ENCODE measurements around the gene TANC1.

Gene TANC1

DNA sequence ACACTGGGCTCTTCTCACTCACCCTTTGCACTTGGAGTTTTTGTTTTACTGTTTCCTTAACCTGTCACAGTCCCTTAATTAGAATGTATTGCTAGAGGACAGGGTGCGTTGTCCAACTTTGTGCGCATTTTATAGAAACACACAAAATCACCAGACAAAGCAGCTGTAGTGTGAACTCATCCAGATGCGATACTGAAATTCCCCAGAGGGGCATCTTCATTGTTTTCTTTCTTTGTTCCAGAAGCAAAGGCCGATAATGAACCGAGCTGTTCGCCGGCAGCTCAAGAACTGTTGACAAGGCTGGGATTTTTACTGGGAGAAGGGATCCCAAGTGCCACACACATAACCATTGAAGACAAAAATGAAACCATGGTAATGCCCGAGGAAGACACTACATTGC lies 180.5 kb downstream of the TANC1 start:
- DNase-seq: no peak

DNA sequence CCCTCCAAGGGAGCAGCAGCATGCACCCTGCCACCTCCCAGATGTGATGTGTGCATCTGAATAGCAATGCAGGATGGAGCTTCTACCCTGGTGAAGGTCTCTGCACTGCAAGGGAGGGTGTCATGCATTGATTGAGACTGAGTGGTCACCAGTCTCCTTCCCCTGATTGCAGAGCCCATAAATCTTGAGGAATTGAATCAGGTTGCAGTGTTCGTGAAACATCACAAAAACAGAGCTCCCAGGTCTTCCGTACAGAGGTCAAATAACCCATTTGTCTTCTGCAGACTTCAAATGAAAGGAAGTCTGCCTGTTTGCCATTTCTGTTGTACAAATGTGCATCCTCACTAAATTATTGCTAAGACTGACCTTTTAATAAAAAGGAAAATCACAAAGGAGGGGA lies 181.3 kb downstream of the TANC1 start:
- DNase-seq: no peak

DNA sequence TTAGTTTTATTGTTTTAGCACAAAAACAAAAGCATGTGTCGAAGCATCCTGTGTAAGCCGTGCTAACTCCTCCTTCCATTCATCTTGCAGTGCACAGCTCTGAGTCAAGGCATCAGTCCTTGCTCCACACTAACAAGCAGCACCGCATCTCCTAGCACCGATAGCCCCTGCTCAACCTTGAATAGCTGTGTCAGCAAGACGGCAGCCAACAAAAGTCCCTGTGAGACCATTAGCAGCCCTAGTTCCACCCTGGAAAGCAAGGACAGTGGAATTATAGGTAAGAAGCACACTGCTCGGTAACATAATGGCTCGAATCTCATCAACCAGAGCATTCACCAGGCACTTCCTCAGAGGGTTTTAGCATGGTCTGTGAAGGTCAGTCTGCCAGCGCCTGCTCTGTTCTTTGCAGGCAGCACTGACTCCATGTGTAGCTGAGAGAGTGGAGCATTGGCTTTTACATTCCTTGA lies 181.9 kb downstream of the TANC1 start:
- DNase-seq: no peak

DNA sequence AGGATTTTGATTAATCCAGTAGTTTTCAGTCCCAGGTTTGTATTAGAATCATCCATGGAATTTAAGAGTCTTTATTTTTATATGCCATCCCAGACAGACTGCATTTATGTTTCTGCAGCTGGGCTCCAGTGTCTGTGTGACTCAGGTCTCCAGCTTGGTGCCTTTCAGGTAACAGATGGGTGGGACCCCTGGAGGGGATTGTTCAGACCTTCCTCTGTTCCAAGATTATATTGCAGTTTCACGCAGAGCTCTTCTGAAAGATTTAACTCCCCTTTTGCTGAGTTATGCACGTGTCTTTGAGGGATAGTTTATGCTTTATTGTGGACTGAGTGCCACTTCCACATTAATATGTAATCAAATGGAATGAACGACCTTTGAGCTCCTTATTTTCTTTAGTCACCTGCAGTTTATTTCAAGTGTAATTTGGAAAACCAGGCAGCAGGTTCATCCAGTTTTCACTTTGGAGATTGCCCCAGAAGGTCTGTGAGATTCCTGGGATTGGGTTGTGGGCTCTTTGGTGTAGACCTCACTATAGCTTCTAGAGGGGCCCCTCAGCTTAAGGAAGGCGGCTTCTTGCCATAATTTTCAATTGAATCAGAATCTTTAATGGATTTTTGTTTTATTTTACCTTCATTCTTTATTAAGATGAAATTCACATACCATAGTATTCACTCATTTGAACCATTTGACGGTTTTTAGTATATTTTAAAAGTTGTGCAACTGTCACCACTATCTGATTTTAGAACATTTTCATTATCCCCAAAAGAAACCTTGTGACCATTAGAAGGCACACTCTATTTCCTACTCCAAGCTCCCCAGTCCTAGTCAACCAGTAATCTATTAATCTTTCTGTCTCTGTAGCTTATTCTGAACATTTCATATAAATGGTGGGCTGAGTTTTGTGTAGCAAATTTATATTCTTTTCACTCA lies 183.0 kb downstream of the TANC1 start:
- no peak for DNase-seq

DNA sequence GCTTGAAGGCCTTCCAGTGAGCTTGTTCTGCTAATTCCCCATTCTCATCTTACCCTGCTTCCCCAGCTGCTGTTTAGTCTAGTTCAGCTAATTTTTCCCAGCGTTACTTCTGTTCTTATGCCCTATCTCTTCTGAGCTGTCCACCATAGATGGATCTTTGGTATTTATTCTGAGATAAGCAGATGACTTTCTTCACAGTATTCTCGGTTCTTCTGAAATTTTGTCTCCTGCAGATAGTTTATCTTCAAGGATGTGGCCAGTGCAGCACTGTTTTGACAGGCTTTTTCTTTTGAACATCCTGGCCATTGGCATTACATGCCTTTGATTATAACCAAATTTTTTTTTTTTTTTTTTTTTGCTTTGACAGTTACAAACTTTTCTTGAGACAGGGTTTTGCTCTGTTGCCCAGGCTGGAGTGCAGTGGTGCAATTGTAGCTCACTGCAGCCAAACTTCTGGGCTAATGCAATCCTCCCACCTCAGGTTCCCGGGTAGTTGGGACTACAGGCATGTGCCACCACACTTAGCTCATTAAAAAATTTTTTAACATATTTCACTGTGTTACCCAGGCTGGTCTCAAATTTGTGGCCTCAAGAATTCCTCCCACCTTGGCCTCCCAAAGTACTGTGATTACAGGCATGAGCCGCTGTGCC lies 183.8 kb downstream of the TANC1 start:
- DNase-seq: no peak

DNA sequence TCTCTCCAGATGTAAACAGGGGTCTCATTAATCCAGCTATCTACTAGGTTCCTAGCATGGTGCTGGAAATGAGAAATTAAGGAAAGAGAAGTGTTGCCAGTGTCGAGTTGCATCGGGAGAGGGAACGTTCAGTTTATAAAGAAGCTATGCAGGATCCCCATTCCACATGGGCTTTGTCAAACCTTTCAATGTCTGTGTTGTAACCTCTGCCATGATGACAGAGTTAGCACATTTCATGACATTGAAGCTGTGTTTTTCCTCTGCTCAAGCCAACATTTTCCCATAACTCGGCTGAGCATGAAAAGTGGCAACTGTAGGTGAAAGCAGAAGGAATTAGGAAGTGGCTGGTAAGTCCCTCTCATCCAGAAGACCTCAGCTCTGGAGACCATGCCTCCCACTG lies 184.6 kb downstream of the TANC1 start:
- DNase-seq: no peak

DNA sequence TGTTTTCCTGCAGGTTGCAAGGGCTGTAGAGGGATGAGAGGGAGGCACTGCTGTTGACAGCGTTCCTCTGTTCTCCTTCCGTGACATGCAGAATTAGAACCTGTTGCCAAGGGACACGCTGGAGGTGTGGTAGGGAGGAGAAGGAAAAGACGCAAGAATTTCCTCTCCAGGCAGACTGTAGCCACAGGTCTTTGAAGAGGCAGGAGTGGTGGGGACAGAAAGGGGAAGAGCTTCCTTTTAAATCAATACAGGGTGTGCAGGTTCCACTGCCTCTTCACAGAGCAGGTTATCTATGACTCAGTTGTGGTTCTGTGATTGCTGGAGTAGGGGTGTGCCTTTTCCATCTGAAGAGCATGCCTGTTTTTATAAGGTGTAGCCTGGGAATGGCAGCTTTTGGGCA lies 185.0 kb downstream of the TANC1 start:
- no peak for DNase-seq

DNA sequence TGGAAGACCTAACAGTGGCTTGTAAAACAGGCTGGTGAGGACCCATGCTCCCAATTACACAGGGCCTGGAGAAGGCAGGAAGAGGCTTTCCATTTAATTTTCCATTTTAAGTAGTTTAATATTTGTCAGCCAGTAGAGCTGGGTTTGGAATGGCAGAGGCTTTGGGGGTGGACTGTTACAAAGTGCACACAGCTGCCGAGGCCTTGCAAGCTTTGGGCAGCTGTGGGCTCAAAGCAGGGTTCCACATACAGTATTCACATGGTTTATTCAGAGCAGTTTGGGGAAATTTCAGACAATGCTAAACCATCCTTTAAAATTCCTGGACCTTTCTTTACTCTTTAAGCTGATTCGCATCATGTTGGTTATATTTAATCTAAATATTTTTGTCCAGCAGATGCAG lies 185.5 kb downstream of the TANC1 start:
- DNase-seq: no peak

DNA sequence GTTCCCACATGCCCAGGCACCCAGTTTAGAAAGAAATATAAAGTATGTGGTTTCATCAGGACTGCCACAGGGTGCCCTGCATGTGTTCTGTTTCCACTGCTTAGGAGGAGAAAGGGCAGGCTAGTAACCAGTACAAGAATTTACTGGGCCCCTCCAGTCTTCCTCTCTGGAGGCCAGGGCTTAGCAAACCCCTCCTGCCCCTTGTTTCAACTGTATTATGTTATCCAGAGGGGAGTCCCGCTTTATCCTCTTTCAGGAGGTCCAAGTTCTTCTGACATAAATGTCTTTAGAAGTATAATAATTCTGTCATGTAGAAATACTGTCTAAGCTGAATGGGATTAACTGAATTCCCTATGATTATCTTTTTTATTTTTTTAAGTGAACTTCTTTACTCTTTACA lies 185.9 kb downstream of the TANC1 start:
- no peak for DNase-seq

DNA sequence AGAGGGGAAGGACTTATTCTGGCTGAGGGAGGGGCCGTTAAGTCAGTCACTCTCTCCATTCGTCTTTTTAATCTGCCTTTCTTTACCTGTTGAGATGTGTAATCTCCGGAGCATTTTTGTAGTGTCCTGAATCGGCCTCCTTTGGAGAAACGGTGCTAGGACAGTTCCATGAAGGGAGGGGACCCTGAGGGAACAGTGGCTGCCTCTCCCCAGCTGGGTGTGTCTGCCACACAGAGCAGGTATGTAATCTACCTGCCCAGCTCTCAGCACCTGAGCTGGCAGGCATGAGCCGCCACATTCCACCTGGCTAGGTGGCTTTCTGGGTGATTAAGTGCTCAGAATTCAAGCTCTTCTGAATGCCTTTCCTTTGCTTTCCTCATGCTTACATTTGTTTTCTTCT lies 186.9 kb downstream of the TANC1 start:
- no peak for DNase-seq

DNA sequence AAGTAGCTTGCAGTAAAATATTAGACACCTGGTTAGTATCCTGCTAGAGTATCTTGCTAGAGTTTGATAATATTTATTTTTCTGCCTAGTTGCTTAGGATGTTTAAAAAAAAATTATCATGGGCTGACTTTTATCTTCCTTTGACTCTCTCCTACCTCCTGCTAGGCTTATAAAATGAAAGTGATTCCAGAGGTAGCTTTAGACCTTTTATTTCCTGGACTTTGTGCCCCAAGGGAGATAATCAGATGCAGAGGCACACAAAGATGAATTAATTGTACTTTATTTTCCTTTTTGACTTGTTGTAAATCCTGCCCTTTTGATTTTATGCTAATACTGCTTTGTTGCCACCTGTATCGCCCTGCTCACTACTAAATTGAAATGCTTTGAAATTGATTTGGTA lies 187.4 kb downstream of the TANC1 start:
- no peak for DNase-seq

DNA sequence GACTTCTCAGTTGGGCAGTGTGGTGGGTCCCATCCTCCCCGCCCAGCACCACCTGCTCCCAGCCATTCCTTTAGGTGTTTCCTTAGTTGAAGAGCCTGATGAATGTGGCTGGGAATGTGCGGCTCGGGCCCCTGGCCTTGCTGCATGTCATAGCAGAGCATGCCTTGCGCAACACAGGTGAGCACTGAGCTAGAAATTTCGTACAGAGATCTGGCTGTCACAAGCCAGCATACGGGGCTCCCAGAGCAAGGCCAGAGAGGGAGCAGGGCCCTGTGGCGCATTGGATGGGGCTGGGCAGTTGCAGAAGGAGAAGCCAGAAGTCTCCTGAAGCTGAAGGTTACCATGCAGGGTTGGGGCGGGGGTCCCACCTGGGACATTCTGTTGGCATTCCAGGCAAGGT lies 188.4 kb downstream of the TANC1 start:
- no peak for DNase-seq

DNA sequence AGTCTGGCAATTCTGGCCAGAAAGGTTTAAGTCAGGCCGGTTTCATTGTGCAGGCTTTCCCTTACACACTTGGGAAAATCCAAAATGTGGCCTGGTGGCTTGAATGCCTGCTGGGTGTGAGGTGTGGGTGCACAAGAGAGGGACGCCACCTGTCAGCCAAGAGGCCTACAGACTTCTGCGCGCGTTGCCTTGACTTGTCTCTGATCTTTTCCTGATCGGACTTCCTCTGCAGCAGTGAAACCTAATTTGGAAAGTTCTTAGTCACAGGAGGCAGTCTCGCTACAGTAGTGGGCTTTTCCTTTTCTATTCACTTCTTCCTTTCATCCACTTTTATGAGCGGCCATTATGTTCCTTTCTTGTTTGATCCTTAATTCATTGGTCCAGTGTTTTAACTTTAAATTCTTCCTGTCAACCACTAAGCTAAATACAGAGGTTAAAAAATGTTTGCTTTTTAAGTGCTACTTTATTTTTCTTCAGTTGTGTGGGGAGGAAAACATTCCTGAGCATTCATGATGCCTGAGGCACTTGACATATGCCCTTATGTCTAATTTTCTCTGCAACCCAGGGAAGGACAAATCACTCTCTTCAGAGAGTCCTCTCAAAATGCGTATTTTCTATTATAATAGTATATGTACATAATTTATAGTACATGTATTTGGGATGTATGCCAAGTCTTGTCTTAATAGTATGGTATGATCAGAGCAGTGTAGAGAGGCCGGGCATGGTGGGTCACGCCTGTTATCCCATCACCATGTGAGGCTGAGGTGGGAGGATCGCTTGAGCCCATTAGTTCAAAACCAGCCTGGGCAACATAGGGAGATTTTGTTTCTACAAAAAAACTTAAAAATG lies 189.1 kb downstream of the TANC1 start:
- DNase-seq: no peak

DNA sequence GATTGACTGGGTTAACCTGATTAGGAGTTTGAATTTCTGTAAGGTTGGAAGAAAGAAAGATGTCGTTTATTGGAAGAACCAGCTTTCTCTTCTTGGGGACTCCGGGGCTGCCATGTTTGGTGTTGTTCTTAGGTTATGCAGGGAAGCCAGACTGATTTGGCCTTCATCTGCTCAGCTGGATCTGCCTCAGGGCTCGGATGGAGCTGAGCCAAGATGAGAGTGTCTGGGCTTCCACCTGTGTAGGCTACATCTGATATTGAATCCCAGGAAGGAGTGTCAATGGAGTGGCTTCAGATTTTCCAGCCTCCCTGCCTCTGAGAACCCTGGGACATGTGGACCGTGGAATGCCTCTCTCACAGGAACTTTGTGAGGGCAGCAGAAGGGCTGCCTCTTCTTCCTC lies 192.0 kb downstream of the TANC1 start:
- DNase-seq: no peak

DNA sequence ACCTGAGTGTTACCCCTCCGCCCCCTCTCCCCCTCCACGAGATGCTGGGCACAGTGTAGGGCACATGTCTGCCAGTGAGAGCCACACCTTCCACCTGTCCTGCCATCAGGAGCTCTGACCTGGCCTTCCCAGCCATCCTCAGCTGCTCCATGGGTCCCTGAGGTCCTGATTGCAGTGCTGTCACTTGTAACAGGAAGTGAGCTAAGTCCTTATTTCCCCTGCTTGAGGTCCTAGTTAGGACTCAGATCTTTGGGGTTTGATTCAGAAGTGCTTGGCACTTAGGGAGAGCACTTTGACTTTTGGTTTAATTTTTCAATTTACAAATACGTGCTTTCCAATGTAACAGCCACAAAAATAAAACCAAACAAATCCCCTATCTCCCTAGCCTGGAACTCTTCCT lies 192.5 kb downstream of the TANC1 start:
- no peak for DNase-seq

DNA sequence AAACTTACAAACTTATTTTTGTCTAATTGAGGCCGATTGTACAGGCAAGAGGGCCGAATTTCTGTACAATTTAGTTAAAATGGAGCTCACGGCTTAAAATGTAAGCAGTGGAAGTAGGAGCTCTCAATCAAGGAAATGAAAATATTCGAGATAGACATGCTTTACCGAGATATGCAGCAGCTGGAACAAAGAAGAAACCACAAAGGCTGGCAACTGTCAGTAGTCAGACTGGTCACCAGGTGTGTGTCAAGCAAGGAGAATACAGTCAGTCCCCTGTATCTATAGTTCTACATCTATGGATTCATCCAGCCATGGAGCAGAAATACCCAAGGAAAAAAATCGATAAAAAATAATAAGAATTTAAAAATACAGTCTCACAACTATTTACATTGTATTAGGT lies 195.5 kb downstream of the TANC1 start:
- no peak for DNase-seq

DNA sequence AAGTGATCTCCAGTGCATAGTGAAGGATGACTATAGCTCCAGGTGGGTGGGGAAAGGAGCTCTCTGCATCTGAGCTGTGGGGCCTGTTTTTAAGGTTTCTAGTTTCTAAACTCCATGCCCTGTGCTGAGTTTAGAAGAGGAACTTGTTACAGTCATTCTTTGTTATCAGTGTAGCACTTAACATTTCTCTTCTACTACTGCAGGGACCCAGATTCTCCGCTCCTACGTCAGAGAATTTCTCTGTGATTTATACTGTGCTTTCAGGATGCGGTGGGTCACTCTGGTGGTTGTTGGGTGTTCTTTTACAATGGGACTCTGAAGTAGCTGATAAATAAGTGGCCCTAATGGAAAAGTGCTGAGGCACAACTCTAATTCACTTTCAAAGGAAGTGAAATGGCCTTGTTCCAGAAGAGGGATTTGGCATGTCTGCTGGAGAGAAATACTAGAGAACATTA lies 196.0 kb downstream of the TANC1 start:
- DNase-seq: no peak

DNA sequence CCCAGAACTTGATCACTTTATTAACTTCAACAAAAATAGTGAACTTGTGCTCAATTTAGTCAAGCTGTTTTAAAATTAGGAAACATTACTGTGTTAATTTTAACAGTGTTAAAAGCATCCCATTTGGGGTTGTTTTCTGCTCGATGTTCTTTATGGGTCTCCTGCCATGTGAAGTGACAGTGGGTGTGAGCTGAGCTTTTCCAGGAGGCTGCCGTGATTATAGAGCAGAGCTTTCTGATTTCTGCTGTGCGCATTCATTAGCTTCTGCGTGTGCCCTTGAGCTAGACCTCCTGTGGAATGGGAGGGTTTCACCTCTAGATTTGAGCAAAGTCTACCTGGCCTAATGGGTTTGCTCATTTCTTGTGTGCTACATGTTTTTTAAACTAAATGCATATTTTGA lies 196.6 kb downstream of the TANC1 start:
- no peak for DNase-seq

DNA sequence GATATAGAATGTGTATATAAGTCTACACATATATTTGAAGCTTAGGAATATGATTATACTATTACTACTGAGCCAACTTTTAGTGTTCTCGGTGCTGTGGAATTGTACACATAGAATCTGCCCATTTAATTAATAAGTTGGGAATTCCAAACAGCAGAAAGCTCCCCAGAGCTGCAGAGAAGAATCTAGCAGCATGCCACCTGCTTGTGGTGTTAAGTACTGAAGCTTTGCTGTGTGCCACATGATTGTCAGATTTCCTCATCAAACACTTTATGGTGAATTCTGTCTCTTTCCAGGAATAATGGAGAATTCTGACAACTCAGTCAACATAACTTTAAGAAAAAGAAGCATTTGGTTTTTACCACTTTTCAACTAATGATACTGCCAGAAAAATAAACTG lies 200.3 kb downstream of the TANC1 start:
- no peak for DNase-seq

DNA sequence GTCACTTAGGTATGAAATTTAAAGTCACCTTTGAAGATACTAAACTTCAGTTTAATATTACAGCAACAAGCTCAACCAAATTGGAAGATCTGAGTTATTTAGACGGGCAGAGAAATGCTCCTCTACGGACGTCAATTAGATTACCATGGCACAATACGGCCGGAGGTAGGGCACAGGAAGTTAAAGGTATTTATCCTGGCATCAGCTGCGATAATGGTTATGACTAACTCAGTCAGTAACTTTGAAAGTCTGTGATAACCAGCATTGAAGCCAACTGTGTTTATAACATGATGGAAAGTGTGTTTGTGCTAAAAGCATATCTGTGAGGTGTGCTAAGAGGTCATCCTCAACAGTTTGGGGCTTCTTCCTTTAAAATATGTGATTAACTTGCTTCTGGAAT lies 200.7 kb downstream of the TANC1 start:
- no peak for DNase-seq

DNA sequence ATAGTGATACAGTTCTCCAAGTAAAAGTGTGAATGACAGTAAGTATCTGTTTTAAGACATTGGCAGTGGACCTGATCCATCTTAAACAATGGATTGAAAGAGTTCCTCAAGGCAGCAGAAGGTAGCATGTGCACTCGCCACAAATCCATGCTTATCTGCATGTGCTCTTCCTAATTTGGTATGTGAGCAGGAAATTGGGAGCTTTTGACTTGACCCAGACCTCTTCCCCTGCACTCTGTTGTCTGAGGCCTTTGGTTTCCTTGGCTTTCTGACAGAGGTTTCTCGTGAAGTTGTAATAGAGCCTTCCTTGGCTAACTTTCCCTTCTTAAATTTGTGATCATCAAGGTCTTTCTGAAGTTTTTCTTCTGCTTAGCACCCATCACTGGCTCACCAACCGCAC lies 204.0 kb downstream of the TANC1 start:
- DNase-seq: no peak

DNA sequence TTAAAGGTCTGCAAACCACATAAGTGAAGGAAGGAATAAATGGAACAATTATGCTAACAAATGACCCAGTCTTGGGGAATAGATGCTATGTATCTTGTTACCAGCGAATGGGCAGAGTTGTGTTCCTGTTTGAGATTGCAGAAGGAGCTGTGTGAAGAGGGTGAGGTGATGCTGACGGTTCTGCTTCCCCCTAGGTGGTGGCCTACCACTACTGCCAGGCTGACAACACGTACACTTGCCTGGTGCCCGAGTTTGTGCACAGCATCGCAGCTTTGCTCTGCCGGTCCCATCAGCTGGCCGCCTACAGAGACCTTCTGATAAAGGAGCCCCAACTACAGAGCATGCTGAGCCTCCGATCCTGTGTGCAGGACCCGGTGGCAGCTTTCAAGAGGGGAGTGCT lies 206.3 kb downstream of the TANC1 start:
- no peak for DNase-seq

DNA sequence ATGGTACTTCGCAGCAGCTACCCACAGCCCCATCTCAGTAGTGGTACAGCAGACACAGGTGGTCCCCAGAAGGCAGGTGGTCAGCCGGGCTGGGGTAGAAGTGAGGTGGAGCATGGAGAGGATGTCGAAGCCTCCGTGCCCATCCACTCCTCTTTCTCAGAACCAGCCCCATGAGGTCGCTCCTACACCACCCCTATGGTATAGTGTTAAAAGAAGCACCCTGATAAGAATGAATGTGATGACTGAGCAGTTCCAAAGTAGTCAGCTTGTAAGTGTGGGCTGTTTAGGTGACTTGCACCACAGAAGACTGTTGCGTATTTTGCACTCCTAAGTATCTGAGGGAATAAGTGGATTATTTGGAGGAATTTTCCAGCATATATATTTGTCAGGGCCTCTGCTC lies 206.7 kb downstream of the TANC1 start:
- no peak for DNase-seq

DNA sequence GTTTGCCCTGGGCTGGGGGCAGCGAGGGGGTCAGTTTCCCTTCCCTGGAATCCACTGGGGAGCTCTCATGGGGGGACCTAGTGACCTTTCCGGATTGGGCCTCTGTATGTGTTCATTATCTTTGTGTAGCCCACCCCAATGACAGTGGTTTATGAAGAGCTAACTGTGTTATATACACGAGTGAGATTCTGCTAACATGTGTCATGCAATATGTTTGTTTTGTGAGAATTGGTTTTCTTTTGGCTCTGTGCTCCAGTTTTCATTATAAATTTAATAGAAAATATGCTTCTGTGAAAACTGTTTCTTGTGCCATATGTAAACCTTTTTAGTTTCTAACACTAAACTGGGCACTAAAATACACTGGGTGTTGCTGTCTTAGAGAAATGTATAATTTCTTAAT lies 207.5 kb downstream of the TANC1 start:
- DNase-seq: no peak
